ENCODE measurements around the gene SLC13A2. TPM values are rescaled to one million over a fixed set of nuclear protein-coding genes. Genes with fewer than 3 reads are reported as not detected.

The SLC13A2 gene
- polyA plus RNA-seq, 1 donor (not counting 4 experiments of a cell fraction or from before 2014, with no cell fraction given): not detected

GRCh38 chr17:28466001-28466400 lies 7.4 kb upstream of the SLC13A2 start:
- H3K9ac ChIP-seq (ENCODE audit: control insufficient read depth, extremely low read depth, insufficient read depth, low read length): no peak overlapping the region
- no peak overlapping the region for H3K4me3 ChIP-seq (ENCODE audit: control insufficient read depth in 2 of 3, extremely low read depth in 1 of 3, insufficient read depth in 2 of 3, low read depth in 1 of 3, low read length in 3 of 3)
- no peaks in the 10 kb centered on the region for H3K9me3 ChIP-seq (ENCODE audit: control insufficient read depth, low read depth, low read length)
- no peaks in the 10 kb centered on the region for H4K20me1 ChIP-seq (ENCODE audit: control insufficient read depth, extremely low read depth, insufficient read depth, low read length)
- no peaks in the 10 kb centered on the region for H3K9me1 ChIP-seq (ENCODE audit: control insufficient read depth, extremely low read depth, insufficient read depth, low read length)
- no peaks in the 10 kb centered on the region for H3K36me3 ChIP-seq (ENCODE audit: control insufficient read depth in 2 of 2, extremely low read depth in 1 of 2, insufficient read depth in 2 of 2, low read length in 2 of 2)
- dilution Hi-C loops (cut with MboI; ENCODE audit: extremely low pct_ligation_motif_present, low sequenced_read_pairs): no loop called here
- peaks cover 19% of the 10 kb centered on the region for H3K27me3 ChIP-seq (ENCODE audit: control insufficient read depth, extremely low read depth, insufficient read depth, low read length)
- no peak for TF ChIP-seq CTCF (optimal IDR thresholded peaks at IDR 0.05 in 1 of 3, IDR thresholded peaks at IDR 0.05 in 1 of 3, conservative IDR thresholded peaks at IDR 0.05 in 1 of 3; ENCODE audit: extremely low read depth in 1 of 3, insufficient read depth in 2 of 3, low read length in 3 of 3)
- TF ChIP-seq EZH2 (IDR thresholded peaks at IDR 0.05; ENCODE audit: low read length): no peak
- H3K4me2 ChIP-seq (ENCODE audit: control insufficient read depth, extremely low read depth, insufficient read depth, low read depth, low read length): no peak overlapping the region
- H3K4me1 ChIP-seq (ENCODE audit: control insufficient read depth, extremely low read depth, insufficient read depth, low read length): no peaks in the 10 kb centered on the region
- FAIRE-seq: no peak
- DNase-seq (ENCODE audit: low read depth, low spot score): no peak
- H3K79me2 ChIP-seq (ENCODE audit: control insufficient read depth, insufficient read depth, low read length): no peaks in the 10 kb centered on the region
- H2AFZ ChIP-seq (ENCODE audit: control insufficient read depth, low read length): no peak overlapping the region
- no peak overlapping the region for H3K27ac ChIP-seq (ENCODE audit: control insufficient read depth, insufficient read depth, low read length)

- Histone ChIP-seq H2AFZ (ENCODE audit: control insufficient read depth, low read length) (no peak overlapping the region), H3K79me2 (ENCODE audit: control insufficient read depth, insufficient read depth, low read length) (no peaks in the 10 kb centered on the region), H3K9ac (ENCODE audit: control insufficient read depth, extremely low read depth, insufficient read depth, low read length) (no peak overlapping the region), H3K27me3 (ENCODE audit: control insufficient read depth, extremely low read depth, insufficient read depth, low read length) (peaks cover 19% of the 10 kb centered on the region), H3K4me1 (ENCODE audit: control insufficient read depth, extremely low read depth, insufficient read depth, low read length) (no peaks in the 10 kb centered on the region), H3K4me3 (ENCODE audit: control insufficient read depth in 2 of 3, extremely low read depth in 1 of 3, insufficient read depth in 2 of 3, low read depth in 1 of 3, low read length in 3 of 3) (no peak overlapping the region), H3K27ac (ENCODE audit: control insufficient read depth, insufficient read depth, low read length) (no peak overlapping the region), H3K36me3 (ENCODE audit: control insufficient read depth in 2 of 2, extremely low read depth in 1 of 2, insufficient read depth in 2 of 2, low read length in 2 of 2) (no peaks in the 10 kb centered on the region), H3K9me1 (ENCODE audit: control insufficient read depth, extremely low read depth, insufficient read depth, low read length) (no peaks in the 10 kb centered on the region), H4K20me1 (ENCODE audit: control insufficient read depth, extremely low read depth, insufficient read depth, low read length) (no peaks in the 10 kb centered on the region), H3K9me3 (ENCODE audit: control insufficient read depth, low read depth, low read length) (no peaks in the 10 kb centered on the region), H3K4me2 (ENCODE audit: control insufficient read depth, extremely low read depth, insufficient read depth, low read depth, low read length) (no peak overlapping the region)
- FAIRE-seq (no peak), DNase-seq (ENCODE audit: low read depth, low spot score) (no peak)
- TF ChIP-seq CTCF (optimal IDR thresholded peaks at IDR 0.05 in 1 of 3, IDR thresholded peaks at IDR 0.05 in 1 of 3, conservative IDR thresholded peaks at IDR 0.05 in 1 of 3; ENCODE audit: extremely low read depth in 1 of 3, insufficient read depth in 2 of 3, low read length in 3 of 3) (no peak), EZH2 (IDR thresholded peaks at IDR 0.05; ENCODE audit: low read length) (no peak)
- dilution Hi-C loops (cut with MboI; ENCODE audit: extremely low pct_ligation_motif_present, low sequenced_read_pairs): no loop called here
Observed at GRCh38 chr17:28466521-28467048, 6.9 kb upstream of the SLC13A2 start.

Data from keratinocyte (primary cell).